ENCODE data around the gene EVI5L. TPM values are rescaled to one million over a fixed set of nuclear protein-coding genes. Genes with fewer than 3 reads are reported as not detected.

Gene EVI5L
- total RNA-seq, 1 donor from 2014 or later: 19.0 TPM

- Mint-ChIP-seq H3K4me3 (no peak overlapping the region), H3K36me3 (peaks cover 4% of the 10 kb centered on the region), H3K9me3 (no peaks in the 10 kb centered on the region), H3K4me1 (ENCODE audit: unreplicated experiment) (no peaks in the 10 kb centered on the region), H3K27ac (no peak overlapping the region), H3K27me3 (peaks cover 34% of the 10 kb centered on the region)
- DNase-seq (ENCODE audit: extremely low spot score, unreplicated experiment): no peak
- TF ChIP-seq CTCF (conservative IDR thresholded peaks at IDR 0.05): no peak
Measured at GRCh38 chr19:7913652-7914051, 83.6 kb downstream of the EVI5L start.

DNA sequence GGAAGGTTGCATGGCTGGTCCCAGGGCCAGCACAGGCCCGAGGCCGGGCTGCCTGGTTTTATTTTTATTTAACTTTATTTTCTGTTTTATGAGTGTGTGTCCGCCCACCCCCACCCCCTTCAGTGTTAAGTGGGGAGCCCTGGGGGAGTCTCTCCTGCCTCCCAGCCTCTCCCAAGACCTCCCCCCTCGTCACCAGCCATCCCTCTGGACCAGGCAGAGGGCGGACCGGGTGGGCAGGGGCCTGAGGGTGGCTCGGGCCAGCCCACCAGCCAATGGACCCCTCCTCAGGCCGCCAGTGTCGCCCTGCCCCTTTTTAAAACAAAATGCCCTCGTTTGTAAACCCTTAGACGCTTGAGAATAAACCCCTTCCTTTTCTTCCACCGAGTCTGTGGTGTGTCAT, 84.1 kb downstream of the EVI5L start:
- no peak for DNase-seq (ENCODE audit: extremely low spot score, unreplicated experiment)

More for the DNA sequence above, 84.1 kb downstream of the EVI5L start:
- H3K9me3 Mint-ChIP-seq: no peaks in the 10 kb centered on the region
- H3K36me3 Mint-ChIP-seq: peaks cover 4% of the 10 kb centered on the region
- no peak for TF ChIP-seq CTCF (conservative IDR thresholded peaks at IDR 0.05)
- H3K4me3 Mint-ChIP-seq: no peak overlapping the region
- peaks cover 34% of the 10 kb centered on the region for H3K27me3 Mint-ChIP-seq
- H3K4me1 Mint-ChIP-seq (ENCODE audit: unreplicated experiment): no peaks in the 10 kb centered on the region
- no peak overlapping the region for H3K27ac Mint-ChIP-seq

Other genes with a start within 250 kb of the EVI5L start
- 28.6 and 51.8 TPM in 2 replicates for gene CAMSAP3, start 234.4 kb upstream of the EVI5L start, total RNA-seq (ENCODE audit: low replicate concordance)
- gene XAB2, start 200.7 kb upstream of the EVI5L start, total RNA-seq (ENCODE audit: low replicate concordance): 38.5 and 46.5 TPM in 2 replicates
- 160 and 184 TPM in 2 replicates for gene PET100, start 200.4 kb upstream of the EVI5L start, total RNA-seq (ENCODE audit: low replicate concordance)
- gene PCP2, start 196.5 kb upstream of the EVI5L start, total RNA-seq (ENCODE audit: low replicate concordance): 1.0 TPM in 1 of 2 replicates, not detected in the other
- 61.6 and 108 TPM in 2 replicates for gene STXBP2, start 193.1 kb upstream of the EVI5L start, total RNA-seq (ENCODE audit: low replicate concordance)
- gene RETN, start 161.2 kb upstream of the EVI5L start, total RNA-seq (ENCODE audit: low replicate concordance): not detected in 2 replicates
- not detected in 2 replicates for gene MCEMP1, start 153.1 kb upstream of the EVI5L start, total RNA-seq (ENCODE audit: low replicate concordance)
- 92.6 and 107 TPM in 2 replicates for gene TRAPPC5, start 149.4 kb upstream of the EVI5L start, total RNA-seq (ENCODE audit: low replicate concordance)
- gene FCER2, start 128.1 kb upstream of the EVI5L start, total RNA-seq (ENCODE audit: low replicate concordance): not detected in 2 replicates
- not detected in 2 replicates for gene CLEC4G, start 98.1 kb upstream of the EVI5L start, total RNA-seq (ENCODE audit: low replicate concordance)
- gene CD209, start 82.7 kb upstream of the EVI5L start, total RNA-seq (ENCODE audit: low replicate concordance): not detected in 2 replicates
- 0.48 and 0.69 TPM in 2 replicates for gene CLEC4M, start 67.0 kb upstream of the EVI5L start, total RNA-seq (ENCODE audit: low replicate concordance)
- gene PRR36, start 44.2 kb downstream of the EVI5L start, total RNA-seq (ENCODE audit: low replicate concordance): 8.5 and 10.9 TPM in 2 replicates
- gene LRRC8E, start 58.3 kb downstream of the EVI5L start, total RNA-seq (ENCODE audit: low replicate concordance): 4.3 and 7.4 TPM in 2 replicates
- 38.2 and 42.2 TPM in 2 replicates for gene MAP2K7, start 73.7 kb downstream of the EVI5L start, total RNA-seq (ENCODE audit: low replicate concordance)
- gene TGFBR3L, start 84.6 kb downstream of the EVI5L start, total RNA-seq (ENCODE audit: low replicate concordance): 1.1 and 2.4 TPM in 2 replicates
- 13.7 and 15.0 TPM in 2 replicates for gene SNAPC2, start 90.1 kb downstream of the EVI5L start, total RNA-seq (ENCODE audit: low replicate concordance)
- 50.0 and 57.8 TPM in 2 replicates for gene CTXN1, start 95.9 kb downstream of the EVI5L start, total RNA-seq (ENCODE audit: low replicate concordance)
- gene TIMM44, start 113.4 kb downstream of the EVI5L start, total RNA-seq (ENCODE audit: low replicate concordance): 73.7 and 80.4 TPM in 2 replicates
- 92.1 and 124 TPM in 2 replicates for gene ELAVL1, start 175.4 kb downstream of the EVI5L start, total RNA-seq (ENCODE audit: low replicate concordance)
- gene CCL25, start 222.5 kb downstream of the EVI5L start, total RNA-seq (ENCODE audit: low replicate concordance): 1.4 and 5.6 TPM in 2 replicates

All from type B pancreatic cell (in vitro differentiated cells).